Stimulated activated CD4-positive, alpha-beta T cell treated with anti-CD3 and anti-CD28 coated beads, Interleukin-12 subunit alpha, Interleukin-12 subunit beta, amount 100 ng/mL, for 4 hours (primary cell): ENCODE measurements around the gene TTLL7.
"Not testable (repeated sequence)": the region's sequence is repeated elsewhere in the genome, so short reads cannot be mapped to it uniquely, and the experiment has no call there.

Experiments used
- DNase-seq: peaks from one replicate; pipeline ENCODE4 v3.0.0-alpha.2; 2020

TTLL7 gene

DNA sequence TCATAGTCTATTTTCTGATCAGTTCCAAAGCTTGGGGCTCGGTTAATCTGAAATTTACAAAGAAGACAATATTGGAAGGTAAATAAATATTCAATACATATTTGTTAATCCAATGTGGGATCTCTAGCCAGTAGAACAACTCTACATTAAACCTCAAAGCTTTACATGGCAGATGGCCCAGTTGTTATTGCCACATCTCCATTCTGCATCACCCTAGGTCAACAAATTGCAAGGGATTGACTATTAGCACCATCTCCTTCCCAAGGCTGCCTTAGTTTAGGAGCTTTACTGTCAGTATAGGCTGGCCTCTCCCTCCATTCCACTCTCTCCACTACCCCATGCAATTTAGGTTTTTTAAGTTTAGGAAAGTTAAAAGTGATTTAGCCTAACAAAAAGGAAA, 69.7 kb downstream of the TTLL7 start:
- DNase-seq = no peak

DNA sequence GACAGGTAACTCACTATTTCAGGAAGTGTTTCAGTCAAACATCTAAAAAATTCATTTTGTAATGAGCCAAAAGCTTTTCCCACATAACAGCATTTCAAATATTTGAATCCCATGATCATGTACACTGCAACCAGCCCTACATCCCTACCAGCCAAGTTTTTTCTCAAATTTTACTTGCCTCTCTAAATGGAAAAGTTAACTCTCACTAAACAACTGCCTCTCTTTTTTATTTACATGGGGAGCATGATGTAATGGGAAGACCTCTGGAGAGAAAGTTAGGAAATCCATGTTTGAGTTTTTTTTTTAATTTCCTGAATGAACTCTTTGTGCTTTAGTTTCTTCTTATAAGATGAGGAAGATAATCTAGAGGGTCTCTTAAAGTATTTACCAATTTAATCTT, 70.5 kb downstream of the TTLL7 start:
- DNase-seq = no peak

DNA sequence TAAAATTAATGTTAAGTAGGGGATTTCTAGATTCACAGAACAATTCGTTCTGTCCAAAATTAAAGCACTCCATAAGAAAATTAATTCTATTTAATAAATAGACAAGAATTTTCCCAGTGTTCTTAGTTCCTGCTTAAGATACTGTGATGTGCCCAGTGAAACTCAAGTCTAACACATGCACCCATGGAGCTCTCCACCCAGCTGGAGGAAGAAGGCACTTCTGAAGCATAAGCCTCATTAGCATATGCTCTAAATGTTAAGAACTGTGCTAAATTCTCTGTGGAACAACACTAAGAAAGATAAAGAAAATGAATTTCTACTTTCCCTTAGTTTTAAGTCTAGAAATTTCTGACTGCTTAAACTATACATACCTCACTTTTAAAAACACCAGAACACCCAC, 71.2 kb downstream of the TTLL7 start:
- no peak for DNase-seq

DNA sequence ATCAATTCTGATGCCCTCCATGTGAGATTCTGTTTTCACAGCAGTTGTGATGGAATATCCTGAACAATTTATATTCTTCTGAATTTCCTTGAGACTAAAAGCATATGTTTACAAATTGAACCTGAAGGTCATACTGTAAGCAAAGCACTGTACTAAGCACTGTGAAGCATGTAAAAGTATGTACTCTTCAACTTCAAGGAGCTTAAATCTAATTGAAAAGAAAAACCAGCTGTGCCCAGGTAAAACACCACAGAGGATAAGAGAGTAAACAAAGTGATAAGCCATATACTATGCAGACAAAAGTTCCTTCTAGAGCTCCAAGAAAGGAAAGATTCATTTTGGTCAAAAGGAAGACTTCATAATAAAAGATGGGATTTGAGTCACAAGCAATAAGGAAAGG, 71.9 kb downstream of the TTLL7 start:
- DNase-seq = no peak

DNA sequence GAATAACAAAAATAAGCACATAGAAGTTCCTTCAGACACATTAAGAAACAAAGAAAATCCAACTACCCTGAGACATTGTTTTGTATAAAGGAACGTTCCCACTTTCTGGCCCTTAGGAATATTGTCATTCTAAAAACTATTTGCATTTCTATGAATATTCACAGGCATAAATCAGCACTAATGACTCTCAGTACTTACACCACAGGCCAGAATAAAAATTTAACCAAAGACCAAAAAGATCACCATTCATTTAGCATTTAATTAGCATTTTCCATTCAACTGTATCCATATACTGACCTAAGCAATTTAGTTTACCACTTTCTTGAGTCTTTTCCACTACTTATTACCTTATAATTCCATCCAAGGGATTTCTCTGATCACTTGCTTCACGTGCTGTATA, 75.4 kb downstream of the TTLL7 start:
- DNase-seq = no peak

DNA sequence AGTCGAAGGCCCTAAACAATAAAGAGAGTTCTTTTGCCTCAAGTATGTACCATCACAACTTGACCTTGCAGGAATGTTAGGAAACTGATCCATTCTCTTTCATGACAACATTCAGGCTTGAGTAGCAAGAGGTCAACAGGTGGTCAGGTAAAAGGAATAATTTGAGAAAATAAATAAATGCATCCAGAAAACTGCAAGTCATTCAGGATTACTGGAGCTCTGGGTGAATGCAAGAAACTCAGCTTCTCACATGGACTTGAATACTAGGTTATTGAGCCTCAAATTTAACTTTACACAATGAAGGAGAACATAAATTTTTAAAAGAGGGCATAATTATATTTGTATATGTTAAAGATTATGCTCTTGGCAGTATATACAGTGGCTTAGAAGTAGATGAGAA, 76.5 kb downstream of the TTLL7 start:
- no peak for DNase-seq

DNA sequence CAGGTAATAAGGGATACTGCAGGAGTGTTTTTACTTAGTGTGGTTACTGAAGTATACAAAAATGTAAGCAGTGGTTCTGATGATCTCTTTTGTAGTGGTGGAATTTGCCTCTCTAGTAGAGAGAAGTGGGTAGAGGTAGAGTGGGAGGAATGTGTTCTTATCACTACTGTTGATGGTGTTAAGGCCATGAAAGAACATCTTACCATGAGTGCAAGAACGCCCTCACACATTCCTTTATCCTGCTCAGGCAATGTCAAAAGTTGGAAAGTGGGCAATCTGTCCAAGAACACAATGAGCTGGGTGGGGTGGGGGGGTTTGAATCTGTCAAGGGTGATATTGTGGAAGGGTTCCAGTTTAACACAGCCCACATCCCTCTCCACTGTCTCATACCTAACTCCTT, 78.6 kb downstream of the TTLL7 start:
- DNase-seq = no peak

DNA sequence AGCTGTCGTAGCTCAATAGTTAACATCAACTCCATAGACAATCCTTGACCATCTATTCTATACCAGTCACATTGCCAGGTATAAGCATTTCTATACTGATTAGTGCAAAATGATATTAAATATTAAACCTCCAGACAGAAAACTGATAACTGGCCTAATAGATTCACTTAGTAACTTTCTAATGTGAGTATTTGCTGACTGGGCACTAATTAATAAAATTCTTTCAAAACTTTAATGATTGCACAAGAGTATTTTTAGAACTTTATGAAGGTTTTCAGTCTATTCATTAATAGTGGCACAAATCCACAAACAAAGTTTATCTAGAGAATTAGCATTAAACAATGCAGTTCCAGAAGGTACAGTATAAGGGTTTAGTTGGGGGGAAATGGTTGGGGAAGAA, 79.1 kb downstream of the TTLL7 start:
- DNase-seq = no peak

DNA sequence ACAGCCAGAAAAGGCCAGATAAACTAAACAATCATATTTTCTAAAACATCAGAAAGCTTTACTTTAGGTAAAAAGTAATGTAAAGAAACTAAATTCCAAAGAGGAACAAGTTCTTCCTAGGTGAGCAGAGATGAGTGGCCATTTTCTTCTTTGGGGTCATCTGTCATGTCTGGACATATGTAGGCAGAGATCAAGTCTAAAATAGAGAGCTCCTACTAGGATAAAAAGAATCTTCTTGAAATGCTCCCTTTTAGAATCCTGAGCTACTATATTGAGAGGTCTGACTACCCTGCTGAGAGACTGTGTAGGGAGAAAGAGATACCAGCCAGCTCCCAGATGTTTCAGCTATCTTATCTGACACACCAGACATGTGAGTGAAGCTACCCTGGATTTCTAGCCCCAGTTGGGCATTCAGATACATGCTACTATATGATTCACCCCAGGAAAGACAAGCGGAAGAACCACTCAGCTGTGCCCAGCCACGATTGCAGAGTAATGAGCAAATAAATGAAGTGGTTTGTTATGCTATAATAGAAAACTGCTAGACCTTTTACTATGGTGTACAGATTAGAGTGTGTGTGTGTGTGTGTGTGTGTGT, 80.1 kb downstream of the TTLL7 start:
- no peak for DNase-seq

DNA sequence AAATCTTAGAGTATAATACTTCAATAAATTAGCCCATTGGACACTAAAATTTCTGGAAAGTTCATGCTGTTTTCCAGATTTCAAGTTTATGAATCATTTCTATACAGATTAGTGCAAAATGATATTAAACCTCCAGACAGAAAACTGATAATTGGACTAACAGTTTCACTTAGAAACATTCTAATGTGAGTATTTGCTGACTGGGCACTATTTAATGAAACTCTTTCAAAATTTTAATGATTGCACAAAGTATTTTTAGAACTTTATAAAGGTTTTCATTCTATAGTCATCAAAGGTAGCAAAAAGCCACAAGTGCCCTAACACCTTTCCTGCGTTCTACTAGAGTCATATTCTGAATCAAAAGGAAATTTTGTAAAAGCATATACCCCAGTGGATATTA, 81.0 kb downstream of the TTLL7 start:
- DNase-seq = no peak

DNA sequence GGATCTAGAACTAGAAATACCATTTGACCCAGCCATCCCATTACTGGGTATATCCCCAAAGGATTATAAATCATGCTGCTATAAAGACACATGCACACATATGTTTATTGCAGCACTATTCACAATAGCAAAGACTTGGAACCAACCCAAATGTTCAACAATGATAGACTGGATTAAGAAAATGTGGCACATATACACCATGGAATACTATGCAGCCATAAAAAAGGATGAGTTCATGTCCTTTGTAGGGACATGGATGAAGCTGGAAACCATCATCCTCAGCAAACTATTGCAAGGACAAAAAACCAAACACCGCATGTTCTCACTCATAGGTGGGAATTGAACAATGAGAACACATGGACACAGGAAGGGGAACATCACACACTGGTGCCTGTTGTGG, 82.8 kb downstream of the TTLL7 start:
- not testable (repeated sequence) for DNase-seq

DNA sequence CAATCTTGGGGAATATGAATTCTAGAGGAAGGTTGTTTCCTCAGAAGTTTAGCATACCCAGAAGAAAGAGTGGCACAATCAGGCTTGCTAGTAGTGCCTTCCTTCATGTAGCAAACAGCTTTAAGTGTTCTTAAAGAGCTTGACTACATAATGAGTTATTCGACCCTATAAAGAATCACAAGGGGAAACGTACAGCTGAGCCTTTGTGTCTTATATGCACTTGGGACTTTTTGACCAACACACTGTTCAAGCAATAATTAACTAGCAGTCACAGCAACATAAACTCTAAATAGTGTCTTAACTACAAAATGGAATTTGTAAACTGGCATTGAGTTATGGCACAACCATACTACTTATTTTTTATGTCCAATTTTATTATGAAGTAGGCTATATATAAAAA, 86.1 kb downstream of the TTLL7 start:
- no peak for DNase-seq

DNA sequence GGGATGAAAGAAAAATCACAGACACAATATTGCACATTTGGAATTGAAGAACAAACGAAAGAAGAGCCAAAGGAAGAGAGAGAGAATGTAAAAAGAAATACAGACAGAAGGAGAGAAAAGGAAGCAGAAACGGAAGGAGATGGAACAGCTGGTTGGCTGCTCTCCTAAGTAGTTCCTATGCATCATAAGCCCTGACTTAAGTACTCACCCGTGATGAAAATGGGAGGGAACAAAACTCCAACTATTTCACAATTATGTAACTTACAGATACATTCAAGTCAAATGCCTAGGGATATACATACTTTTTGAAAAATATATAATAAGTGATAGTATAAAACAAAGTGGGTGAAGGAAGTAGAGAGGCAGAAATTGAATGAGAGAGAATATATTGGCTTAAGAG, 88.5 kb downstream of the TTLL7 start:
- DNase-seq = no peak

DNA sequence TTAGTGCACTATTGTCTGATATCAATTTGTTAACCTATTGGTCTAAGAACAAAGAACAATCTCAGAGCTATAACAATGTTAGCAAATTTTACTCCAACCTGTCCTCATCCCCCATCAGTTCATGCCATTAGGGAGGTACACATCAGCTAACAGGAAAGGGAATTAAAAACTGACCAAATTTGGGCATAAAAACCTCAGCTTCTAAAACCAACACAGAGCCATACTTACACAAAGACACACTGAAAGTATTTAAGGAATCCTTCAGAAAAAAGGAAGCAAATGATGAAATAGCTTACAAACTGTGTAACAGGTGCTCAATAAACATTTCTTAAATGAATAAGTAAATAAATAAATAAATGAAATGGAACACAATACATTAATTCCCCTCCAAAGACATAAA, 89.2 kb downstream of the TTLL7 start:
- DNase-seq = no peak

DNA sequence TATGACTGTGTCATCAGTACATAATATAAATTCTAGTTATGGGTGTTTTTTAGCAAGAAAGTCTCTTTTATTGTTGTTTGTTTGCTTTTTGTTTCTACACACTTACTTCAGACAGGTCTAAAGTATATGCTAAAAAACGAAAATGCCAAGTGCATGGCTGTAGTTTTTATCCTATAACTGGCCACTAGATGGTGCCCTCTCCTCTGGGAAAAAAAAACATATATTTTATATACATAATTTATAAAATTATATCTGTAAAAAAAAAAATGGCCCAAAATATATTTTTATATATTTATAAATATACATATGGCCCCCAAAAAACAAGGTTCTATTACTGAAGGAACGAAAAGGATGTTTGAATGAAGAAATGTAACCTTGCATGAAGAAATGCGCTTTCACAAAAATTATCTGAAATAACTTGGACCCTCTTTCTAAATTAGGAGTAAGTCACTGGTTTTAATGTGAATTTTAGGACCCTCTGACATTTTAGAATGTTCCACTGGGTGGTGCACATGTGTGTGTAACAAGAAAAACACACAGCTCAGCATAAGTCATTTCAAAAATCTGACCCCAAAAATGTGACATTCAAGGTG, 93.5 kb downstream of the TTLL7 start:
- DNase-seq = no peak

DNA sequence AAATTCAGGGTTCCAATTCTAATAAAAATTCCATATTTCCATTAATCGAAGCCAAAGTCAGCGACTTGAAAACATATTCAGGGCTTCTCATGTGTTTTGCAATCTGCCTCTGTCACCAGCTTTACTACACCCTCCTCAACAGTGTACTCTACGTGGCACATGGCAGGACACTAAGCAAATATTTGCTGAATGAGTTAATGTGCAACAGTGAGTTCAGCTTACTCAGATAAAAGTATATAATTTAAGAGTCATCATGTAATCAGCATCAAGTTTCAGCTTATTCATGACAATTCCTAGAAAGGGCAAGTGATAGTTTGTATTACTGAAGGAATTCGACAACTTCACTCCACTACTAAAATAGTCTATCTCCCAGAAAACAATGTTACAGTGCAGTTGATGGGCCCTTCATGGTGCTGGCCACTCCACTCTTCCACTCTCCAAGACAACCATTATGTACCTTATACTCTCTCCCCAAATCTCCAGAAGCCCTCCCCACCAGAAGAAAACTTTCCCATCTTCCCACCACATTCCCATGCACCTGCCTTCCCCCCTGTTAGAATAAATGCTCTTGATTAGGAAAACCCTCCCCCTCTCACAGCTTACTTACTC, 97.3 kb downstream of the TTLL7 start:
- no peak for DNase-seq

DNA sequence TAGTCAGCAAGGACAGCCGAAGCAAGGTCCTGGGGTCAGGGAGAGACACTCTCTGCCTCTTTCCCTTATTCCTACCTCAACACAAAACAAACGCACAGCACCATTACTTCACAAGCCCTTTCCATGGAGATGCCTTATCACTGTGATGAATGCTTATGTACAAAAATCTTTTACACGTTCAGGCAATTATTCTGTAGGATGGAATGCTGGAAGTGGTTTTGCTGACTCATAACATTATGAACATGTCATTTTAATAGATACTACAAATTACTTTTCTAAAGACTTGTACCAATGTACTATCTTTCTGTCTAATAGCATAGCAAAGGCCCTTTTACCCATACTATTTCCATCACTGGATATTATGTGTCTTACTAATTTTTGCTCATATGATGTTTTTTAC, 98.4 kb downstream of the TTLL7 start:
- DNase-seq = no peak

DNA sequence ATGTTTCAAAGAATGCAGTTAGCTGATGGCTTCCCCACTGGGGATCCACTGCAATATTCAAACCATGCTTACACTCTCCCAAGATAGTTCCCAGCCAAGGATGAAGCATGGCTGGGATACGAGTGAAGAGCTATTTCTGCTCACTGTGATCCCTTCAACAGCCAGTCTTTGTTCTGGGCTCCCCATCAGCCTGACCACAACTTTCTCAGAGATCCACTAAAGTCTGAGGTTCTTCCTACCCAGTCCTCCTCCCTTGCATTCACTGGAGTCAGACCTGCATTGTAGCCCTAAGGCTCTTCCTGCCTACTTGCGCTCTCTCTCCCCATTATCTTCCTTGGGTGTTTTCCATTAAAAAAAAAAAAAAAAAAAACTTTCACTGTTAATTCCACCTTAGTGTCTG, 101.4 kb downstream of the TTLL7 start:
- no peak for DNase-seq

DNA sequence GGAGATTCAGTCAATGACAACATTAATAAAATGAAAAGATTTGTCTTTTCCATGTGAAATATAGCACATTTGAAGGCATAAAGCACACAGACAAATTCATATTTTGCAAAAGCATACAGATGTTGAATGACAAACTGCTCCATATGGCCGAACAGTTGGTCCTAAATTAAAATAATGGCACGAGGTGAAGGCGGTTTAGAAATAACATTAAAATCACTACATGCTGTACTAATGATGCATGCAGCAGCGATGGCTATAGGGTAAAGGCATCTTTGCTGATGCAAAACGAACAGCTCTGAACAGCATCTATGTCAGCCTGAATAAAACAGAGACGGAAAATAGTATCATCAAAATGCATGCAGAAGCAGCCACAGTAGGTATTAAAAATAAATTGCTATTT, 102.6 kb downstream of the TTLL7 start:
- no peak for DNase-seq

DNA sequence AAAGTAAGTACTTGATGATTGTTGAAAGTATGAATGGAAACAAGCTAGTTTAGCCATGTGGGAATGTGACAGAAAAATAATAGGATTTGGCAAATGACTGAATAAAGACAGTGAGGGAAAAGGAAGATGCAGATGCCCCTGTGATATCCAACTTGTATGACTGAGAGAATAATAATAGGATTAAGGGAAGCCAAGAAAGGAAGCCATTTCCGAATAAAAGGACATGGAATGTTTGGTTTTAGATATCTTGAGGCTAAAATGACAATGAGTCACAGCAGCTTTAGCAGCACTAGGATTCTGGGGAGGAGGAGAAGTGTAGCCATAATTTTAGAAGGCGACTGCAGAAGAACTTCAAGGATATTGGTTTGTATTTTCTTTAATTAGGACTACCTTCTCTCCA, 109.2 kb downstream of the TTLL7 start:
- no peak for DNase-seq

DNA sequence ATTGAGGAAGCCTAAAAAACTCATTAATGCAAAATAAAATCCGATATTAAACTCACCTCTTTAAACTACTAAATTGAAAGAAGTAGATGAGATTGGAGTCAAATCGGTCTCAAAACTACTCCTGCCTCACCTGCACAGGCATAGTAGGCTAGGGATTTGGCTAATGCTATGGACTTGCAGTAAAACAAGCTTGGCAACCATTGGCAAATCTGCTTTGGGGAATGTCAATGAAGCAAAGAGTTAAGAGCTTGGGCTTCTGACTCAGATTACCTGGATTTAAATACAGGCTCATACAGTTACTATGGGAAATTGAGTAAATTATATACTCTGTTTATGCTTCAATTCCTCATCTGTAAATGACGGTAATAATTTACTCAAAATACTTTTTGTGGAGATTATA, 111.4 kb downstream of the TTLL7 start:
- no peak for DNase-seq

DNA sequence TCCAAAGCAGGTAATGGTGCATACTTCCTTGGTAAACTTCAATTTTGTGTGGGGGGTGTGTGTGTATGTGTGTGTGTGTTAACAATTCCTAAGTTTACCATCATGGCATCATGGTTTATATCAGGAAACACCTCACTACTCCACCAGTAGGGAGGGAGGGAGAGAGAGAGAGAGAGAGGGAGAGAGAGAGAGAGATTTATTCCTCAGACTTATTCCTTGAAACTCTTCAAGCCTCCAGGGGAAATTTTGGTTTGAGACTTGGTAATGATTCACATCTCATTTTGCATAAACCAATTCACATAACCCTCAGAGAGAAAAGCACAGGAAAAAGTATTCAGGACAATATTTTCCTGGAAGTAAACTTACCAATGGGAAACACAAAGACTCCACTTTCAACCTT, 115.0 kb downstream of the TTLL7 start:
- DNase-seq = no peak

DNA sequence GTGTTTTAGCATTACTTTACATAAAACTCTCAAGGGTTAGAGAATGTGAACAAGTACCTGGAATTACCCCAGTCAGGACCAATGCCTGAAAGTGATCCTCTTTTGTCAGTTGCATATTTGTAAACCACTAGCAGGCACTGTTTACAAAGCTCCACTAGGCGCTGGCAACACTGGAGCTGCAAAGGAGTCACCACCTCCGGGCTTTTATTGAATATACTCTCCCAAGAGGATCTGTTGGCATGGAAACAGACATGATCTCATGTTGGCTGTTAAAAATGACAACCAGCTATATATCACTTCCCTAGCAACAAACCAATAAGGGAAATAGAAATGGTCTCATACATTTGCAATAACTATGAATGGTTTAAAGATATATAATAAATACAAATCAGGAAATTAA, 116.0 kb downstream of the TTLL7 start:
- no peak for DNase-seq

DNA sequence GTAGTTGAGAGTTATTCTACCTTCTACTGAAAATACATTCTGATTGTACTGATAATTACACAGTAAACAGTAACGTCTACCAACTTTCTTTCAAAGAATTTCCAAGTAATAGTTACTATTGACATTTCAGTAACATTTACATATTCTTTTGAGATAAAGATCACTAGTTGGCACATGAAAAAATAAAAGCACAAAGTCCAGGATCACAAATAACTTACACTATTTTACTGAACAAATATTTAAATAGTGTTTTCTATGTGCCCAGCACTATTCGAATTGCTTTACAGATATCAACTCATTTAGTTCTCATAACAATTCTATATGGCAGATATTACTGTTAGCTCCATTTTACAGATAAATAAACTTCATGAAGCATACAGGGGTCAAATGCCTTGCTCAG, 126.4 kb downstream of the TTLL7 start:
- DNase-seq = no peak

DNA sequence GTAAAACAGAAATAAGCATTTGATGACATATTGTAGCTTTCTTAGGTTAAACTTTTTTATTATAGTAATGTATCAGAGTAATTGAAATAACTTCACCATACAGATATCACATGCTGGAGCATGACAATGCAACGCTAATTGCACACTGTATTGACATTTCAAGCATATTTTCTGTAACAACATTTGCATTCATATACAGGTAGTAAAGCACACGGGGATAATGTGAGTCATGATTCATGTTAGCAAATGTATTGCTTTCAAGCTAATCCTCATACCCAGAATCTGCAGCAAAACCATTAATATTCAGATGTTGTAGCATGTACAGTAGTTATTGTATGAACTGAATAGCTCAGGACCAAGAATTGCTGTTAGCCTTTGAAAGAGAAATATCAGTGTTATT, 133.9 kb downstream of the TTLL7 start:
- DNase-seq = no peak
